Tibial nerve (tissue), 4 donors: ENCODE results near the gene RNF149. TPM values are rescaled to one million over a fixed set of nuclear protein-coding genes. Genes with fewer than 3 reads are reported as not detected.
"Not testable (repeated sequence)": the region's sequence is repeated elsewhere in the genome, so short reads cannot be mapped to it uniquely, and the experiment has no call there.

Experiments
- DNase-seq, 2 donors: peaks; one replicate each; pipeline ENCODE4 v3.0.0-alpha.2; 2019; ENCODE audit warnings: low spot score in 2 of 2
- H3K27ac ChIP-seq, 4 donors: fragments of 200-600 bp; sonication (generic) in 3 of 4; one replicate each; pipeline ENCODE4 v1.5.1; 2017 to 2019; ENCODE audit warnings: mild to moderate bottlenecking in 1 of 4
- H3K27me3 ChIP-seq, 2 donors: fragments of 200-600 bp; sonication (generic) in 1 of 2; one replicate each; pipeline versions ENCODE4 v1.5.1 to v1.6.0; 2017 to 2019
- H3K36me3 ChIP-seq, 3 donors: fragments of 200-600 bp; sonication (generic); one replicate each; pipeline ENCODE4 v1.5.1; 2018 to 2019
- H3K4me1 ChIP-seq, 4 donors: fragments of 200-600 bp; sonication (generic) in 3 of 4; one replicate each; pipeline ENCODE4 v1.5.1; 2017 to 2019
- H3K4me3 ChIP-seq, 4 donors: fragments of 200-600 bp; sonication (generic) in 3 of 4; one replicate each; pipeline ENCODE4 v1.5.1; 2017 to 2019; ENCODE audit warnings: mild to moderate bottlenecking in 1 of 4, moderate library complexity in 1 of 4
- H3K9me3 ChIP-seq, 4 donors: fragments of 200-600 bp; sonication (generic) in 3 of 4; one replicate each; pipeline ENCODE4 v1.5.1; 2017 to 2019
- CTCF ChIP-seq, 5 experiments: fragments of 200-600 bp in 3 of 5; fragments of 450-650 bp in 2 of 5; sonication (generic) in 3 of 5; IDR thresholded peaks; one replicate each; pipeline ENCODE4 v1.5.1; 2016 to 2019; ENCODE audit warnings: antibody characterized with exemption in 5 of 5, mild to moderate bottlenecking in 3 of 5, moderate library complexity in 2 of 5
- EP300 ChIP-seq, 2 donors: sonication (generic); formaldehyde crosslinking; IDR thresholded peaks; one replicate each; pipeline ENCODE4 v1.6.1; 2017; ENCODE audit warnings: antibody characterized with exemption in 2 of 2, mild to moderate bottlenecking in 1 of 2
- POLR2A ChIP-seq, 2 donors: fragments of 450-650 bp; IDR thresholded peaks; one replicate each; pipeline ENCODE4 v1.6.1; 2017; ENCODE audit warnings: antibody characterized with exemption in 2 of 2, mild to moderate bottlenecking in 2 of 2, moderate library complexity in 2 of 2
- WGBS, 2 donors: methylation state at CpG; one replicate each; pipeline ENCODE4 v1.1.5; 2018; 5-methylcytosine and 5-hydroxymethylcytosine counted together
- total RNA-seq, 4 donors: library from RNA; depleted of rRNA; stranded (reverse); fragments of >200 nt; gene quantifications; one replicate each; pipeline ENCODE4 v1.1.0, GENCODE V29; 2016

The RNF149 gene
- total RNA-seq, 4 donors from 2014 or later, result 61.0 to 108 (median 67.3) TPM

DNA sequence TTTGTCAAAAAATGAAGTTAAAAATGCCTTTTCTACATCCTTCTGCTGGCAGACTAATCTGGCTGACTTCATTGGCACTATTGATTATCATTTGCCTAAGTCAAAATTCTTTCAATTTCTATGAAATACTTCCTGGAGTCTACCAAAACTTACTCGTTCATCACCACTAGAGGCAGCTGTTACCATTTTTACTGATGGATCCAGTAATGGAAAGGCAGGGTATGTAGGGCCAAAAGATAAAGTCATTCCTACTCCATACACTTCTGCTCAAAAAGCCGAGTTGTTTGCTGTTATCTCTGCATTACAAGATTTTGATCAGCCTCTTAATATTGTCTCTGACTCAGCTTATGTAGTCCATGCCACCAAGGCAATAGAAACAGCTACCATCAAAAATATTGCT is 67.8 kb downstream of the RNF149 start:
- WGBS, 2 donors, result 24% methylated on average over 2 of the region's 2 CpGs
- H3K4me1 ChIP-seq, H3K27me3 ChIP-seq, H3K36me3 ChIP-seq, H3K9me3 ChIP-seq, H3K4me3 ChIP-seq, H3K27ac ChIP-seq, DNase-seq: not testable (repeated sequence)
- peak; percentile 18 to 36 (median 21) for TF ChIP-seq CTCF (IDR thresholded peaks at IDR 0.05)

DNA sequence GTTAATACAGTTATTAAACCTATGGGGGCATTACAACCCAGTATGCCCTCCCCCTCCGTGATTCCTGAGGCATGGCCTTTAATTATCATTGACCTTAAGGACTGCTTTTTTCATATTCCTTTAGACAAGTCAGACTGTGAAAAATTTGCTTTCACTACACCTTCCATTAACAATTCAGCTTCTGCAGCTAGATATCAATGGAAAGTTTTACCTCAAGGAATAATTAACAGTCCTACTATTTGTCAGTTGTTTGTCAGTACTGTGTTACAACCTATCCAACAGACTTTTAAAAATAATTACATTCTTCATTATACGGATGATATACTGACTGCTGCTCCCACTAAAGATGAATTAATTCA is 68.8 kb downstream of the RNF149 start:
- not testable (repeated sequence) for H3K27ac ChIP-seq, H3K4me3 ChIP-seq, H3K9me3 ChIP-seq, H3K27me3 ChIP-seq, H3K4me1 ChIP-seq, H3K36me3 ChIP-seq, DNase-seq
- WGBS, 2 donors, result 81 to 90% methylated on average over 2 of the region's 2 CpGs

DNA sequence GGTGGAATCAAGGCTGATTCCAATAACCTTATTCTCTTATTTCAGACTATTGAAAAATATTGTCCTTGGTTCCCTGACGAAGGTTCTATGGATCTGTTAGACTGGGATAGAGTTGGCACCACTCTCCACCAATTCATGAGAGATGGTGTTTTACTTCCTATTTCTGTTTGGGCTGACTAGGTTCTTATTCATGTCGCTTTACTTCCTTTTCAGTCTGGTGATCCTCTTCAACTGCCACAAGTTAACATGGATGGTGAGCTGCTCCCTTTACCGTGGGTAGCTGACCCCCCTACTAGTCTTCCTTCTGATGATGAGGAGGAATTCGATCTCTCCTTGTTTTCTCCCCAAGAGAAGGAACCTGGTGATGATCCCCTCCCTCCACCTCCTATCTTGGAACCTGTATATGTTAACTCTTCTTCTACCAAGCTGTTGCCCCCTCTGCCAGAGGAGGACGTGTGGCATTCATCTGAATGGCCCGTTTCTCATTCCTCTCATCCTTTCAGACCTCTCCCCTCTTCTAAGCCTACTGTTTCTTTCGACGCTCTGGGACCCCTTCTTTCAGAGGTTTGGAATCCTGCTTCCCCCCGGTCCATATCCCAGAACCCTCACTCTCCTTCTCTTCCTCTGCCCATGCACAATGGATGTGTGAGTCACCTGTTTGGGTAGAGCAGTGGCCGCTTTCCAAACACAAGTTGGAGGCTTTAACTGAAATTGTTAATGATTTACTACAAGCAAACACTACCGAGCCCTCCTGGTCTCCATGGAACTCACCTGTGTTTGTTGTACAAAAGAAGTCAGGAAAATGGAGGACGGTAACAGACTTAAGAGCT is 69.4 kb downstream of the RNF149 start:
- TF ChIP-seq EP300 (IDR thresholded peaks at IDR 0.05) (no peak), CTCF (IDR thresholded peaks at IDR 0.05) (no peak), POLR2A (IDR thresholded peaks at IDR 0.05) (no peak)
- 83 to 88% methylated on average over 12 of the region's 12 CpGs for WGBS, 2 donors
- H3K27me3 ChIP-seq, result no peaks in the 10 kb centered on the region
- H3K27ac ChIP-seq, result no peak overlapping the region
- no peak overlapping the region for H3K4me3 ChIP-seq
- DNase-seq, result no peak
- peaks cover 0 to 8% (median 0%) of the 10 kb centered on the region in 4 donors for H3K9me3 ChIP-seq
- peaks cover 0 to 6% (median 0%) of the 10 kb centered on the region in 3 donors for H3K36me3 ChIP-seq
- H3K4me1 ChIP-seq, result no peaks in the 10 kb centered on the region

GRCh38 chr2:101237944-101238343 is 70.6 kb downstream of the RNF149 start:
- H3K4me1 ChIP-seq, DNase-seq, H3K4me3 ChIP-seq, H3K36me3 ChIP-seq, H3K27ac ChIP-seq, H3K9me3 ChIP-seq, H3K27me3 ChIP-seq: not testable (repeated sequence)
- 43 to 54% methylated on average over 5 of the region's 5 CpGs for WGBS, 2 donors

DNA sequence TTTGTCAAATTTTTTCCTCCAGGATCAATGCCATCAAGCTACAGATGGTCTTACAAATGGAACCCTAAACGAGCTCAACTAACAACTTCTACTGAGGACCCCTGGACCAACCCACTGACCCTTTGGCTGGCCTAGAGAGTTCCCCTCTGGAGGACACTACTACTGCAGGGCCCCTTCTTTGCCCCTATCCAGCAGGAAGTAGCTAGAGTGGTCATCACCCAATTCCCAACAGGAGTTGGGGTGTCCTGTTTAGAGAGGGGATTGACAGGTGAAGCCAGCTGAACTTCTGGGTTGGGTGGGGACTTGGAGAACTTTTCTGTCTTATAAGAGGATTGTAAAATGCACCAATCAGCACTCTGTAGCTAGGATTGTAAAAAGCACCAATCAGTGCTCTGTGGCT is 72.5 kb downstream of the RNF149 start:
- DNase-seq, H3K27me3 ChIP-seq: not testable (repeated sequence)
- WGBS, 2 donors, result 78 to 100% methylated on average over 1 of the region's 1 CpG

GRCh38 chr2:101234169-101234938 is 74.1 kb downstream of the RNF149 start:
- DNase-seq, result no peak
- TF ChIP-seq POLR2A (IDR thresholded peaks at IDR 0.05), result no peak
- no peak for TF ChIP-seq EP300 (IDR thresholded peaks at IDR 0.05)
- TF ChIP-seq CTCF (IDR thresholded peaks at IDR 0.05), result no peak
- Histone ChIP-seq H3K9me3 (peaks cover 0 to 8% (median 0%) of the 10 kb centered on the region in 4 donors), H3K27ac (no peak overlapping the region), H3K4me3 (no peak overlapping the region), H3K4me1 (no peaks in the 10 kb centered on the region), H3K36me3 (peaks cover 0 to 12% (median 0%) of the 10 kb centered on the region in 3 donors), H3K27me3 (no peaks in the 10 kb centered on the region)
- WGBS, 2 donors, result 73 to 78% methylated on average over 12 of the region's 12 CpGs

More for the DNA sequence above, 72.5 kb downstream of the RNF149 start:
- H3K4me1 ChIP-seq, H3K27ac ChIP-seq, H3K4me3 ChIP-seq, H3K9me3 ChIP-seq: not testable (repeated sequence)
- peaks cover 0 to 12% (median 0%) of the 10 kb centered on the region in 3 donors for H3K36me3 ChIP-seq
